Loucy (cell line): ENCODE measurements around the gene TFEB.

Experiments used
- CTCF ChIP-seq: fragments of 200-600 bp; sonication (generic); conservative IDR thresholded peaks from 2 replicates; pipeline ENCODE4 v1.5.1; 2014; ENCODE audit warnings: mild to moderate bottlenecking, antibody characterized with exemption, low read length
- EZH2phosphoT487 ChIP-seq: fragments of 200-600 bp; IDR thresholded peaks from 2 replicates; pipeline ENCODE4 v1.6.1; 2018; ENCODE audit warnings: antibody characterized with exemption, mild to moderate bottlenecking, moderate library complexity, borderline replicate concordance

GRCh38 chr6:41770381-41771057 is 35.1 kb upstream of the TFEB start:
- no peak for TF ChIP-seq CTCF
- no peak for TF ChIP-seq EZH2phosphoT487
